Esophagus squamous epithelium (tissue), 5 donors: ENCODE data around the gene FLT1. TPM values are rescaled to one million over a fixed set of nuclear protein-coding genes. Genes with fewer than 3 reads are reported as not detected.

Experiments
- DNase-seq: peaks from one replicate; lab custom pipeline; 2025; lab: John Stamatoyannopoulos, UW
- H3K27ac ChIP-seq, 4 donors: fragments of 200-600 bp; sonication (generic); one replicate each; pipeline ENCODE4 v1.5.1; 2016 to 2019; ENCODE audit warnings: mild to moderate bottlenecking in 1 of 4
- H3K27me3 ChIP-seq, 4 donors: fragments of 200-600 bp; sonication (generic); 1 replicate in 3 of 4; 2 replicates in 1 of 4; pipeline versions ENCODE4 v1.5.1 to v1.6.0; 2017 to 2021; ENCODE audit warnings: antibody characterized with exemption in 1 of 4
- H3K36me3 ChIP-seq, 3 donors: fragments of 200-600 bp; sonication (generic); one replicate each; pipeline ENCODE4 v1.5.1; 2016 to 2019
- H3K4me1 ChIP-seq, 3 donors: fragments of 200-600 bp; sonication (generic); one replicate each; pipeline ENCODE4 v1.5.1; 2017 to 2019
- H3K4me3 ChIP-seq, 4 donors: fragments of 200-600 bp; sonication (generic); 1 replicate in 3 of 4; 2 replicates in 1 of 4; pipeline ENCODE4 v1.5.1; 2016 to 2019; ENCODE audit warnings: mild to moderate bottlenecking in 2 of 4, moderate library complexity in 1 of 4
- H3K9me3 ChIP-seq, 3 donors: fragments of 200-600 bp; sonication (generic); one replicate each; pipeline ENCODE4 v1.5.1; 2016 to 2019
- POLR2A ChIP-seq, 4 donors: fragments of 450-650 bp; IDR thresholded peaks; one replicate each; pipeline ENCODE4 v1.6.1; 2017; ENCODE audit warnings: antibody characterized with exemption in 4 of 4, mild to moderate bottlenecking in 4 of 4, moderate library complexity in 3 of 4
- WGBS, 2 donors: methylation state at CpG; one replicate each; pipeline ENCODE4 v1.1.5; 2018; 5-methylcytosine and 5-hydroxymethylcytosine counted together
- intact Hi-C: fragments of 100-400 bp; cut with DNase I; formaldehyde crosslinking; loops from one replicate; pipeline ENCODE4 v1.15.0; 2022
- total RNA-seq, 4 donors: library from RNA; depleted of rRNA; stranded (reverse); fragments of >200 nt; gene quantifications; one replicate each; pipeline ENCODE4 v1.1.0, GENCODE V29; 2016
- TF ChIP-seq, protein P1 (sequence below), 6 experiments: fragments of 450-650 bp in 4 of 6; fragments of 200-600 bp in 2 of 6; sonication (generic) in 2 of 6; IDR thresholded peaks; one replicate each; pipeline ENCODE4 v1.5.1; 2016 to 2019; ENCODE audit warnings: antibody characterized with exemption in 6 of 6, mild to moderate bottlenecking in 4 of 6, moderate library complexity in 4 of 6
- donor health status: DM: yes; HTN: yes; CAD: no.

Gene FLT1
- total RNA-seq, 4 donors from 2014 or later: 2.1 to 16.4 (median 8.9) TPM

DNA sequence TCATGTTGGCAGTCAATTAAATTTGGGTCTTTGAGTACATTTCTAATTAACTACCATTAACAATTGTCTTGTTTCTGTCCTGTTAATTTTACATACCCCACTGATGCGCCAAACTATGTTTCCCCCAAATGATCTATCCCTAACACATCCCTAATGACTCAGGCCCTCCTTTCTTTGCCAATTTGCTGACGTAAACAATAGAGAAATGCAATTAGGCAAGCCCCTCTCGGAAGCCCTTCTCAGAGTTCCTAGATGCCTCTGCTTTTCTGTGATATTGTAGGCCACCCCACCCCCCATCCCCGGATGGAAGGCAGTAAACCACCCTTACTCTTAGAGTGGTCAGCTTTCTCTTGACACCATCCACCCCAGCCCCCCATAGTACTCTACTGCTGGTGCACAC lies 74.2 kb downstream of the FLT1 start:
- peaks cover 0 to 8% (median 0%) of the 10 kb centered on the region in 4 donors for H3K27me3 ChIP-seq
- DNase-seq: no peak
- no peak overlapping the region for H3K27ac ChIP-seq
- no peak overlapping the region for H3K4me3 ChIP-seq
- no peaks in the 10 kb centered on the region for H3K9me3 ChIP-seq
- peaks cover 0 to 4% (median 0%) of the 10 kb centered on the region in 3 donors for H3K4me1 ChIP-seq
- TF ChIP-seq, protein P1, sequence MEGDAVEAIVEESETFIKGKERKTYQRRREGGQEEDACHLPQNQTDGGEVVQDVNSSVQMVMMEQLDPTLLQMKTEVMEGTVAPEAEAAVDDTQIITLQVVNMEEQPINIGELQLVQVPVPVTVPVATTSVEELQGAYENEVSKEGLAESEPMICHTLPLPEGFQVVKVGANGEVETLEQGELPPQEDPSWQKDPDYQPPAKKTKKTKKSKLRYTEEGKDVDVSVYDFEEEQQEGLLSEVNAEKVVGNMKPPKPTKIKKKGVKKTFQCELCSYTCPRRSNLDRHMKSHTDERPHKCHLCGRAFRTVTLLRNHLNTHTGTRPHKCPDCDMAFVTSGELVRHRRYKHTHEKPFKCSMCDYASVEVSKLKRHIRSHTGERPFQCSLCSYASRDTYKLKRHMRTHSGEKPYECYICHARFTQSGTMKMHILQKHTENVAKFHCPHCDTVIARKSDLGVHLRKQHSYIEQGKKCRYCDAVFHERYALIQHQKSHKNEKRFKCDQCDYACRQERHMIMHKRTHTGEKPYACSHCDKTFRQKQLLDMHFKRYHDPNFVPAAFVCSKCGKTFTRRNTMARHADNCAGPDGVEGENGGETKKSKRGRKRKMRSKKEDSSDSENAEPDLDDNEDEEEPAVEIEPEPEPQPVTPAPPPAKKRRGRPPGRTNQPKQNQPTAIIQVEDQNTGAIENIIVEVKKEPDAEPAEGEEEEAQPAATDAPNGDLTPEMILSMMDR (IDR thresholded peaks at IDR 0.05): no peak
- no peak for TF ChIP-seq POLR2A (IDR thresholded peaks at IDR 0.05)
- intact Hi-C loops: no loop called here
- no peaks in the 10 kb centered on the region for H3K36me3 ChIP-seq
- WGBS, 2 donors: 76 to 77% methylated on average over 4 of the region's 4 CpGs

GRCh38 chr13:28415994-28416421 lies 78.9 kb downstream of the FLT1 start:
- H3K36me3 ChIP-seq: no peaks in the 10 kb centered on the region
- no peak for DNase-seq
- H3K4me3 ChIP-seq: no peak overlapping the region
- no peak overlapping the region for H3K27ac ChIP-seq
- H3K27me3 ChIP-seq: peaks cover 0 to 12% (median 0%) of the 10 kb centered on the region in 4 donors
- 47 to 49% methylated on average over 3 of the region's 3 CpGs for WGBS, 2 donors
- intact Hi-C loops: no loop called here
- H3K4me1 ChIP-seq: no peaks in the 10 kb centered on the region
- TF ChIP-seq, protein P1 (IDR thresholded peaks at IDR 0.05): peak in 1 of 6 experiments; percentile 10
- TF ChIP-seq POLR2A (IDR thresholded peaks at IDR 0.05): no peak
- no peaks in the 10 kb centered on the region for H3K9me3 ChIP-seq

- intact Hi-C loops: no loop called here
- H3K27me3 ChIP-seq: peaks cover 0 to 16% (median 0%) of the 10 kb centered on the region in 4 donors
- DNase-seq: no peak
- 84 to 85% methylated on average over 4 of the region's 4 CpGs for WGBS, 2 donors
- TF ChIP-seq, protein P1 (IDR thresholded peaks at IDR 0.05): no peak
- no peak for TF ChIP-seq POLR2A (IDR thresholded peaks at IDR 0.05)
- no peaks in the 10 kb centered on the region for H3K4me1 ChIP-seq
- H3K27ac ChIP-seq: no peak overlapping the region
- no peak overlapping the region for H3K4me3 ChIP-seq
- no peaks in the 10 kb centered on the region for H3K9me3 ChIP-seq
- H3K36me3 ChIP-seq: no peaks in the 10 kb centered on the region
These were observed 80.9 kb downstream of the FLT1 start for GRCh38 chr13:28413999-28414398.

- H3K4me3 ChIP-seq: no peak overlapping the region
- intact Hi-C loops: no loop called here
- no peaks in the 10 kb centered on the region for H3K4me1 ChIP-seq
- H3K9me3 ChIP-seq: no peaks in the 10 kb centered on the region
- H3K27ac ChIP-seq: peak overlapping the region in 2 of 4 donors; percentile 39 to 51
- 44 to 49% methylated on average over 6 to 7 of the region's 8 CpGs for WGBS, 2 donors
- peaks cover 0 to 9% (median 0%) of the 10 kb centered on the region in 4 donors for H3K27me3 ChIP-seq
- H3K36me3 ChIP-seq: no peaks in the 10 kb centered on the region
- no peak for TF ChIP-seq POLR2A (IDR thresholded peaks at IDR 0.05)
- TF ChIP-seq, protein P1 (IDR thresholded peaks at IDR 0.05): no peak
- no peak for DNase-seq
These were observed 81.9 kb downstream of the FLT1 start for GRCh38 chr13:28412981-28413380.

- no peak for DNase-seq
- H3K4me1 ChIP-seq: no peaks in the 10 kb centered on the region
- WGBS, 2 donors: 16 to 21% methylated on average over 5 of the region's 5 CpGs
- H3K9me3 ChIP-seq: no peaks in the 10 kb centered on the region
- no peak overlapping the region for H3K27ac ChIP-seq
- TF ChIP-seq POLR2A (IDR thresholded peaks at IDR 0.05): no peak
- TF ChIP-seq, protein P1 (IDR thresholded peaks at IDR 0.05): no peak
- no peaks in the 10 kb centered on the region for H3K36me3 ChIP-seq
- peaks cover 0 to 9% (median 0%) of the 10 kb centered on the region in 4 donors for H3K27me3 ChIP-seq
- H3K4me3 ChIP-seq: no peak overlapping the region
- intact Hi-C loops: no loop called here
These were observed 83.0 kb downstream of the FLT1 start for GRCh38 chr13:28411831-28412353.
